Hepatocyte (in vitro differentiated cells): ENCODE measurements around the gene NOL6.

Experiments
- EZH2 ChIP-seq: fragments of 200-600 bp; sonication (generic); IDR thresholded peaks from 2 replicates; pipeline ENCODE4 v1.6.1; 2016; ENCODE audit warnings: antibody characterized with exemption, mild to moderate bottlenecking, borderline replicate concordance
- TF ChIP-seq, protein P1 (sequence below): fragments of 200-600 bp; sonication (generic); IDR thresholded peaks from 2 replicates; pipeline ENCODE4 v1.5.1; 2016; ENCODE audit warnings: antibody characterized with exemption, mild to moderate bottlenecking; ENCODE audit not compliant: poor library complexity

GRCh38 chr9:33517373-33517772 is 43.6 kb upstream of the NOL6 start:
- TF ChIP-seq, protein P1, sequence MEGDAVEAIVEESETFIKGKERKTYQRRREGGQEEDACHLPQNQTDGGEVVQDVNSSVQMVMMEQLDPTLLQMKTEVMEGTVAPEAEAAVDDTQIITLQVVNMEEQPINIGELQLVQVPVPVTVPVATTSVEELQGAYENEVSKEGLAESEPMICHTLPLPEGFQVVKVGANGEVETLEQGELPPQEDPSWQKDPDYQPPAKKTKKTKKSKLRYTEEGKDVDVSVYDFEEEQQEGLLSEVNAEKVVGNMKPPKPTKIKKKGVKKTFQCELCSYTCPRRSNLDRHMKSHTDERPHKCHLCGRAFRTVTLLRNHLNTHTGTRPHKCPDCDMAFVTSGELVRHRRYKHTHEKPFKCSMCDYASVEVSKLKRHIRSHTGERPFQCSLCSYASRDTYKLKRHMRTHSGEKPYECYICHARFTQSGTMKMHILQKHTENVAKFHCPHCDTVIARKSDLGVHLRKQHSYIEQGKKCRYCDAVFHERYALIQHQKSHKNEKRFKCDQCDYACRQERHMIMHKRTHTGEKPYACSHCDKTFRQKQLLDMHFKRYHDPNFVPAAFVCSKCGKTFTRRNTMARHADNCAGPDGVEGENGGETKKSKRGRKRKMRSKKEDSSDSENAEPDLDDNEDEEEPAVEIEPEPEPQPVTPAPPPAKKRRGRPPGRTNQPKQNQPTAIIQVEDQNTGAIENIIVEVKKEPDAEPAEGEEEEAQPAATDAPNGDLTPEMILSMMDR: peak; percentile 54
- no peak for TF ChIP-seq EZH2
